HEK293T (cell line): ENCODE measurements around the gene CANT1.

Source experiments
- CTCF ChIA-PET: fragments of 350-600 bp; formaldehyde crosslinking; extraction: SDS; loops from one replicate; lab custom pipeline; 2021; ENCODE audit warnings: antibody characterized with exemption, inconsistent platforms; lab: Yijun Ruan, JAX
- POLR2A ChIA-PET: fragments of 350-600 bp; formaldehyde crosslinking; extraction: SDS; loops from one replicate; lab custom pipeline; 2020; ENCODE audit warnings: antibody characterized with exemption, inconsistent platforms; lab: Yijun Ruan, JAX
- DNase-seq: peaks from one replicate; pipeline ENCODE4 v3.0.0; 2012; ENCODE audit warnings: mixed read lengths; ENCODE audit errors: extremely low spot score
- ARNT ChIP-seq: fragments of 450-650 bp; IDR thresholded peaks from 2 replicates; pipeline ENCODE4 v1.6.1; 2017; ENCODE audit warnings: mild to moderate bottlenecking
- BHLHE40 ChIP-seq: fragments of 450-650 bp; IDR thresholded peaks from 2 replicates; pipeline ENCODE4 v1.6.1; 2016; ENCODE audit warnings: mild to moderate bottlenecking, moderate library complexity, borderline replicate concordance
- CTBP1 ChIP-seq: fragments of 450-650 bp; IDR thresholded peaks from 2 replicates; pipeline ENCODE4 v1.6.1; 2016; ENCODE audit warnings: borderline replicate concordance
- ELF4 ChIP-seq: fragments of 450-650 bp; IDR thresholded peaks from 2 replicates; pipeline ENCODE4 v1.6.1; 2017; ENCODE audit warnings: antibody characterized with exemption
- FOXA1 ChIP-seq: fragments of 450-650 bp; IDR thresholded peaks from 2 replicates; pipeline ENCODE4 v1.6.1; 2016; ENCODE audit warnings: mild to moderate bottlenecking
- FOXK2 ChIP-seq: fragments of 450-650 bp; IDR thresholded peaks from 2 replicates; pipeline ENCODE4 v1.6.1; 2016; ENCODE audit warnings: mild to moderate bottlenecking
- FOXM1 ChIP-seq: fragments of 450-650 bp; IDR thresholded peaks from 2 replicates; pipeline ENCODE4 v1.6.1; 2017; ENCODE audit warnings: mild to moderate bottlenecking, borderline replicate concordance
- HDGF ChIP-seq: fragments of 450-650 bp; IDR thresholded peaks from 2 replicates; pipeline ENCODE4 v1.6.1; 2017; ENCODE audit warnings: antibody characterized with exemption, borderline replicate concordance
- L3MBTL2 ChIP-seq: fragments of 450-650 bp; conservative IDR thresholded peaks from 2 replicates; pipeline ENCODE4 v1.6.1; 2016; ENCODE audit warnings: mild to moderate bottlenecking
- LEF1 ChIP-seq: fragments of 450-650 bp; IDR thresholded peaks from 2 replicates; pipeline ENCODE4 v1.6.1; 2017; ENCODE audit warnings: mild to moderate bottlenecking, borderline replicate concordance
- NFRKB ChIP-seq: fragments of 450-650 bp; IDR thresholded peaks from 2 replicates; pipeline ENCODE4 v1.6.1; 2016; ENCODE audit warnings: mild to moderate bottlenecking, moderate library complexity
- SP1 ChIP-seq: fragments of 450-650 bp; IDR thresholded peaks from 2 replicates; pipeline ENCODE4 v1.6.1; 2017
- SUZ12 ChIP-seq: fragments of 450-650 bp; IDR thresholded peaks from 2 replicates; pipeline ENCODE4 v1.6.1; 2016; ENCODE audit warnings: mild to moderate bottlenecking
- TARDBP ChIP-seq: fragments of 450-650 bp; IDR thresholded peaks from 2 replicates; pipeline ENCODE4 v1.6.1; 2016
- ZNF384 ChIP-seq: fragments of 450-650 bp; IDR thresholded peaks from 2 replicates; pipeline ENCODE4 v1.6.1; 2016
- TF ChIP-seq, protein P1 (sequence below): fragments of 450-650 bp; IDR thresholded peaks from 2 replicates; pipeline ENCODE4 v1.6.1; 2016

CANT1 gene

DNA sequence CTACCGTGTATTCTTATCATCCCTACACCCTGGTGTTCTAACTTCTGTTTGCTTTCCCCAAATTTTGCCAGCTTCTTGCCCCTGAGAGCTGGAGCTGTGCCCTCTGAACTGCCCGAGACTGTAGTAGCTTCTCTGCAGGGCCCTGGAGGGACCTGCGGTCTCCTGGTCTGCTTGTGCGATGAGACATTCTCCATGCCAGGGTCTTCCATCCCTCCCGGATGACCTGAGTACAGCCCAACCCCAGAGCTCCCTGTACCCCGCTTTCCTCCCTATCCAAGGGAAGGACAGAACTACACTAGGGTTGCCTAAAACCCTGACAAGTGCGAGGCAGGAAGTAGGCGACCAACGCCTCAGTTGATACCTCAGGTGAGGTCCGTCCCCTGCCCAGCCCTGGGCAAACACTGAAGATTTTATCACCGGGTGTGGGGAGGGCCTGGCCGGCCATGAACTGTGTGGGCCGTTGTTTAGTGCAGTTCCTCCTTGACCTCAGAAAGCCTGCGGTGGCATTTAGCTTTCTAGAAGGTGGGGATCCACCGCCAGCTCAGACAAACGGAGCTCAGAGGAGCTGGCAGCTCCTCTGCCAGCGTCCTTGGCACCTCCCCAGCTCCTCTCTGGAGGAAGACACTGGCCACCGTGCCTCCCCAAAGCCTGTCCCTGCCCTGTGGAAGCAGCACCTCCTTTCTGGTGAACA lies 13.7 kb downstream of the CANT1 start:
- no peak for TF ChIP-seq BHLHE40
- TF ChIP-seq FOXA1 = no peak
- TF ChIP-seq FOXM1 = no peak
- TF ChIP-seq TARDBP = no peak
- no peak for TF ChIP-seq LEF1
- no peak for TF ChIP-seq NFRKB
- TF ChIP-seq L3MBTL2 = no peak
- no peak for TF ChIP-seq SP1
- no peak for TF ChIP-seq CTBP1
- no peak for TF ChIP-seq ELF4
- TF ChIP-seq ARNT = no peak
- no peak for TF ChIP-seq SUZ12
- no peak for TF ChIP-seq ZNF384
- TF ChIP-seq FOXK2 = no peak
- TF ChIP-seq, protein P1, sequence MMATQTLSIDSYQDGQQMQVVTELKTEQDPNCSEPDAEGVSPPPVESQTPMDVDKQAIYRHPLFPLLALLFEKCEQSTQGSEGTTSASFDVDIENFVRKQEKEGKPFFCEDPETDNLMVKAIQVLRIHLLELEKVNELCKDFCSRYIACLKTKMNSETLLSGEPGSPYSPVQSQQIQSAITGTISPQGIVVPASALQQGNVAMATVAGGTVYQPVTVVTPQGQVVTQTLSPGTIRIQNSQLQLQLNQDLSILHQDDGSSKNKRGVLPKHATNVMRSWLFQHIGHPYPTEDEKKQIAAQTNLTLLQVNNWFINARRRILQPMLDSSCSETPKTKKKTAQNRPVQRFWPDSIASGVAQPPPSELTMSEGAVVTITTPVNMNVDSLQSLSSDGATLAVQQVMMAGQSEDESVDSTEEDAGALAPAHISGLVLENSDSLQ = no peak
- TF ChIP-seq HDGF = no peak
- ChIA-PET POLR2A (interaction anchor here (0.9 to 1.0 kb wide), 2 partner anchors 14 to 16 kb away, joined by 3 to 4 read pairs; partner anchors contain the start of genes CANT1 and LGALS3BP), CTCF (interaction anchor here (1.0 kb wide), 1 partner anchor 46 kb away, joined by 4 read pairs; no protein-coding TSS in a partner anchor)
- no peak for DNase-seq

DNA sequence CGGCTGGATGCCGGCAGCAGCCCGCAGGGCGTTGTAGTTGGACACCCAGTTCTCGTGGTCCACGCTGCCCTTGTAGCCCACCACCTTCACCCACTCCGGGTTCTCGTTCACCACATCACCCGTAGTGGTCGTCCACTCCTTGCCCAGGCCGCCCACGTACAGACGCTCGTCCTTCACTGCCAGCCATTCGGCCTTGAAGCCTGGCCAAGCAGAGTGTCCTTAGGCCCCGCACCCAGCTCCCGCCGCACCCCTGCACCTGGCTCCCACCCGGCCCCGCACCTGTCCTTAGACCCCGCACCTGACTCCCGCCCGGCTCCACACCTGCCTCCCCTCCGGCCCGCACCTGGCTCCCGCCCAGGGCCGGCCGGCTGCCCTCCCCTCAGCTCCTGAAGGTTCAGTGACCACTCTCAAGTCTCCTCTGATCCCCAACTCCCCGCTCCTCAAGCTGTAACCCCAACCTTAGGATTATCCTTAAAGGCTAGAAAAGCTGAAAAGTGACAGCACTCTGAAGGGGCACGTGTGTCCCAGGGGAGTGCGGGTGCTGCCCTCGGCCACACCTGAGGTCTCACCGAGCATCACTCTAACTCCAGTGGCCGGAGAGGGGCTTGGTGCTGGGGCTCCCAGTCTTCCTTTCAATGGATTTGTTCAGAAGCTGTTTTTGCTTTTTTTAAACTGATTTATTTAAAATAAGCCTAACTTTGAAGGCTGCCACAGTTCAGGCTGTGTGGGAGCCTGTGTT lies 14.4 kb downstream of the CANT1 start:
- DNase-seq = no peak
- CTCF ChIA-PET = interaction anchor here (1.0 kb wide), 1 partner anchor 51 kb away, joined by 5 read pairs; no protein-coding TSS in a partner anchor
- POLR2A ChIA-PET = interaction anchor here (0.9 to 1.0 kb wide), 2 partner anchors 15 kb away, joined by 3 to 4 read pairs; partner anchors contain the start of genes CANT1 and LGALS3BP
- TF ChIP-seq LEF1 (no peak), CTBP1 (no peak), ARNT (no peak), SP1 (no peak), SUZ12 (no peak), HDGF (no peak), BHLHE40 (no peak), FOXA1 (no peak), L3MBTL2 (no peak), FOXM1 (no peak), FOXK2 (no peak), ELF4 (no peak), ZNF384 (no peak)
- TF ChIP-seq, protein P1 = no peak

DNA sequence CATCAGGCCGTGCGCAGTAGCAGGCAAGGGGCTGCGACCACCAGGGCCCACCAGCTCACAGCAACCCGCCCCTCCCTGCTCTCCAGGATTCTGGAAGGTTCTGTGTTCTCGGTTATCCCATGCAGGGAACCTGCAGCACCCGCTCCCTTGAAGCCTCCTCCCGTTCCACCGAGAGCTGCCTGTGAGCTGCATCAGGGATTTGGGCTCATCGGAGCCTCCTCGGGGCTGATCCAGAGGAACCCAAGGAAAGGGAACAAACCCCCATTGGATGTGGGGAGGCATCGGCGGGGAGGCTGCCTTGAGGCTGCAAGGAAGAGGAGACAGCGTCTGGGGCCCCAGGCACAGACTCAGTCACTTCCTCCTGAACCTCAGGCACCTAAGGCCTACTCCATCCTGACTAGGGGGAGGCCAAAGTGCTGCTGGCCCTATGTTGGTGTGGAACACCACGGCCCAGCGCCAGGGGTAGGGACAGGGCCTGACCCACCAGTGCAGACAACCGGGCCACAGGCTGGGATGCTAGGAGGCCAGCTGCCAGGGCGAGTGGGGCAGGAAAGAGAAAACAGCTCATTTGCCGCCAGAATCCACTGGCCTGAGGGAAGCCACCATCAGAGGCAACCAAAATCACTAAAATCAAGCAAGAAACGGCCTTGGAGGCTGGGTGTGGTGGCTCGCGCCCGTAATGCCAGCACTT lies 15.4 kb downstream of the CANT1 start:
- CTCF ChIA-PET = interaction anchor here (0.7 to 1.0 kb wide), 2 partner anchors 34 to 52 kb away, joined by 3 to 5 read pairs; no protein-coding TSS in a partner anchor
- POLR2A ChIA-PET = interaction anchor here (0.6 kb wide), 1 partner anchor 15 kb away, joined by 3 read pairs; no protein-coding TSS in a partner anchor
- no peak for DNase-seq

GRCh38 chr17:78993241-78993956 lies 16.2 kb downstream of the CANT1 start:
- CTCF ChIA-PET = interaction anchor here (0.7 kb wide), 1 partner anchor 35 kb away, joined by 3 read pairs; no protein-coding TSS in a partner anchor
- DNase-seq = peak; percentile 83
- TF ChIP-seq NFRKB = no peak
- TF ChIP-seq ELF4 = no peak
- no peak for TF ChIP-seq FOXM1
- no peak for TF ChIP-seq CTBP1
- TF ChIP-seq, protein P1 = no peak
- TF ChIP-seq BHLHE40 = no peak
- TF ChIP-seq SP1 = no peak
- TF ChIP-seq ZNF384 = no peak
- no peak for TF ChIP-seq ARNT
- no peak for TF ChIP-seq FOXA1
- POLR2A ChIA-PET = interaction anchor here (0.6 kb wide), 1 partner anchor 15 kb away, joined by 3 read pairs; no protein-coding TSS in a partner anchor

More for the DNA sequence above, 15.4 kb downstream of the CANT1 start:
- TF ChIP-seq, protein P1 = no peak
- TF ChIP-seq FOXM1 = no peak
- TF ChIP-seq L3MBTL2 = no peak
- no peak for TF ChIP-seq NFRKB
